Trophoblast cell (in vitro differentiated cells and primary cell): Measurements from ENCODE around the gene TSC22D3. TPM values are rescaled to one million over a fixed set of nuclear protein-coding genes. Genes with fewer than 3 reads are reported as not detected.

ENCODE experiments used
- DNase-seq, 2 donors: peaks; one replicate each; pipeline ENCODE4 v3.0.0-alpha.2; 2016
- H2AFZ ChIP-seq: 2 replicates; pipeline ENCODE4 v1.6.1; 2013; ENCODE audit warnings: low read length, moderate library complexity, mild to moderate bottlenecking; ENCODE audit not compliant: insufficient read depth, poor library complexity
- H2AK5ac ChIP-seq: 2 replicates; pipeline ENCODE4 v1.6.1; 2013; ENCODE audit warnings: mild to moderate bottlenecking, low read length
- H2BK120ac ChIP-seq: 2 replicates; pipeline ENCODE4 v1.6.1; 2013; ENCODE audit warnings: low read length, mild to moderate bottlenecking, moderate library complexity; ENCODE audit not compliant: insufficient read depth, poor library complexity
- H2BK12ac ChIP-seq: 2 replicates; pipeline ENCODE4 v1.6.1; 2013; ENCODE audit warnings: mild to moderate bottlenecking, low read length, moderate library complexity
- H2BK5ac ChIP-seq: 2 replicates; pipeline ENCODE4 v1.6.1; 2013; ENCODE audit warnings: low read length, low read depth, moderate library complexity, mild to moderate bottlenecking; ENCODE audit not compliant: poor library complexity
- H3K14ac ChIP-seq: 2 replicates; pipeline ENCODE4 v1.6.1; 2013; ENCODE audit warnings: mild to moderate bottlenecking, low read length
- H3K18ac ChIP-seq: 2 replicates; pipeline ENCODE4 v1.6.1; 2013; ENCODE audit warnings: mild to moderate bottlenecking, low read length
- H3K23ac ChIP-seq: 2 replicates; pipeline ENCODE4 v1.6.1; 2013; ENCODE audit warnings: low read length
- H3K27ac ChIP-seq: 2 replicates; pipeline ENCODE4 v1.5.1; 2013; ENCODE audit warnings: low read depth, mild to moderate bottlenecking, inconsistent platforms, low read length, moderate library complexity
- H3K27me3 ChIP-seq: 2 replicates; pipeline ENCODE4 v1.6.1; 2013; ENCODE audit warnings: inconsistent platforms, mild to moderate bottlenecking, low read length, moderate library complexity; ENCODE audit not compliant: insufficient read depth
- H3K36me3 ChIP-seq, 2 experiments: 1 replicate in 1 of 2; 2 replicates in 1 of 2; pipeline ENCODE4 v1.6.1; 2013; ENCODE audit warnings: low read length in 2 of 2, mild to moderate bottlenecking in 2 of 2, moderate library complexity in 1 of 2; ENCODE audit not compliant: insufficient read depth in 2 of 2, control insufficient read depth in 1 of 2
- H3K4ac ChIP-seq: 2 replicates; pipeline ENCODE4 v1.6.1; 2013; ENCODE audit warnings: low read depth, mild to moderate bottlenecking, low read length, moderate library complexity
- H3K4me1 ChIP-seq, 2 experiments: 1 replicate in 1 of 2; 2 replicates in 1 of 2; pipeline ENCODE4 v1.6.1; 2013; ENCODE audit warnings: low read length in 2 of 2, mild to moderate bottlenecking in 2 of 2, moderate library complexity in 1 of 2; ENCODE audit not compliant: insufficient read depth in 2 of 2, control insufficient read depth in 1 of 2
- H3K4me2 ChIP-seq: 2 replicates; pipeline ENCODE4 v1.6.1; 2013; ENCODE audit warnings: inconsistent platforms, mild to moderate bottlenecking, low read length, moderate library complexity
- H3K4me3 ChIP-seq: 2 replicates; pipeline ENCODE4 v1.5.1; 2013; ENCODE audit warnings: mild to moderate bottlenecking, low read depth, low read length, inconsistent platforms
- H3K79me1 ChIP-seq: one replicate; pipeline ENCODE4 v1.6.1; 2013; ENCODE audit warnings: low read length
- H3K79me2 ChIP-seq: 2 replicates; pipeline ENCODE4 v1.6.1; 2013; ENCODE audit warnings: low read length, mild to moderate bottlenecking; ENCODE audit not compliant: control insufficient read depth, insufficient read depth, poor library complexity
- H3K9ac ChIP-seq: 2 replicates; pipeline ENCODE4 v1.6.1; 2013; ENCODE audit warnings: mild to moderate bottlenecking, low read length
- H3K9me3 ChIP-seq: 2 replicates; pipeline ENCODE4 v1.6.1; 2013; ENCODE audit warnings: low read depth, mild to moderate bottlenecking, control low read depth, inconsistent platforms, low read length; ENCODE audit not compliant: insufficient read depth
- H4K12ac ChIP-seq: 2 replicates; pipeline ENCODE4 v1.6.1; 2013; ENCODE audit warnings: low read depth, mild to moderate bottlenecking, low read length, moderate library complexity
- H4K8ac ChIP-seq: 2 replicates; pipeline ENCODE4 v1.6.1; 2013; ENCODE audit warnings: low read depth, mild to moderate bottlenecking, low read length, moderate library complexity
- H4K91ac ChIP-seq: one replicate; pipeline ENCODE4 v1.6.1; 2013; ENCODE audit warnings: low read depth, mild to moderate bottlenecking, low read length, moderate library complexity
- WGBS: extraction: QIAGEN DNeasy Blood & Tissue Kit; methylation state at CpG from one replicate; pipeline ENCODE4 v1.1.7; 2013; ENCODE audit warnings: missing lambda C conversion rate; ENCODE audit not compliant: insufficient read length, insufficient coverage; ENCODE audit errors: extremely low coverage; 5-methylcytosine and 5-hydroxymethylcytosine counted together
- polyA plus RNA-seq: library from polyadenylated mRNA; stranded (reverse); fragments of 200-250 nt; gene quantifications from 2 replicates; pipeline ENCODE4 v1.2.3, GENCODE V29; 2013

TSC22D3 gene
- polyA plus RNA-seq, result 16.0 and 16.8 TPM in 2 replicates

DNA sequence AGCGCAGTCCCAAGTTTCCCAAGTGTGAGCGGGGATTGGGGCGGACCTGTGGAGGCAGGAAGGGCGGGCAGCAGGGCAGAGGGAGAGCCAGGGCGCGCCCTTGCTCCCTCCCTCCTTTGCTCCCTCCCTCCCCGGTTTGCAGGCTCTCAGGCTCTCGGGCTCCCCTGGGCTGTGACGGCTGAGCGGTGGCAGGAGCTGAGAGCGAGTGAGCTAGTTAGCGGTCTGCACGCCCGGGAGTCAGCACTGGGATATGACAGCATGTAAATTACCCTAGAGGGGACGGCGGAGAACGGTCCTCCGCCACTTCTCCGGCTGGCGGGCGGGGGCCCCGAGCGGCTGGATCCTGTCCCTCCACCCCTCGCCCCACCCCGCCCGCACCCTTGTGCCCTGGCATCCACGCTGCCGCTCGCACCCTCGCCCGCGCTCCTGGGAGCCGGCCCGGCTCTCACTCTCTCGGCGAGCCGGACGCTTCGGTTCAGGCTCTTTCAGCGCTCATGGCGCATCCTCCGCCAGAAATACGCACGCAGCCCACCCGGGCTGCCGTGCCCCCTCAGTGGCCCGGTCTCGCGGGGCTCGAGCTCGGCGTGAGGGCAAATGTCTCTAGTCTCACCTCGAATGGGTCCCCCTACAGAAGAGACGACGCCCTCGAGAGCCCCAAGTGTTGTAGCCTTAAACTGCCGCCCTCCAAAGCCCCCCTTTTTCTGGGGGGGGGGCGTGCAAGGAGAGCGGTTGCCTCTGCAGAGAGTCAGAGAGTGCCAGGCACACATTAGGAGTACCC lies at the start of gene TSC22D3:
Gene TSC22D3, minus strand, starts transcription at position 54 of the 778 bp plus-strand sequence. CDS start 368 bp downstream, outside the sequence.
- Histone ChIP-seq H4K12ac (no peak within 1 kb of the TSS), H2BK120ac (no peak within 1 kb of the TSS), H2BK5ac (no peak within 1 kb of the TSS), H3K27ac (no peak within 1 kb of the TSS), H2AFZ (no peak within 1 kb of the TSS), H2BK12ac (no peak within 1 kb of the TSS), H3K14ac (no peak within 1 kb of the TSS), H3K36me3 (no peaks in the 10 kb centered on the region), H3K79me1 (no peaks in the 10 kb centered on the region), H3K9ac (no peak within 1 kb of the TSS), H3K23ac (no peak within 1 kb of the TSS), H2AK5ac (no peak within 1 kb of the TSS), H3K4me2 (peak within 1 kb of the TSS; percentile 78), H4K91ac (no peak within 1 kb of the TSS), H4K8ac (no peak within 1 kb of the TSS), H3K79me2 (no peaks in the 10 kb centered on the region), H3K9me3 (no peaks in the 10 kb centered on the region), H3K18ac (no peak within 1 kb of the TSS), H3K4me1 (peaks cover 0 to 3% of the 10 kb centered on the region in 2 experiments), H3K4ac (no peak within 1 kb of the TSS), H3K27me3 (peaks cover 24% of the 10 kb centered on the region), H3K4me3 (no peak within 1 kb of the TSS)
- no CpG with 5 or more reads among the region's 59 CpGs for WGBS
- peak; percentile 5 to 36 for DNase-seq

DNA sequence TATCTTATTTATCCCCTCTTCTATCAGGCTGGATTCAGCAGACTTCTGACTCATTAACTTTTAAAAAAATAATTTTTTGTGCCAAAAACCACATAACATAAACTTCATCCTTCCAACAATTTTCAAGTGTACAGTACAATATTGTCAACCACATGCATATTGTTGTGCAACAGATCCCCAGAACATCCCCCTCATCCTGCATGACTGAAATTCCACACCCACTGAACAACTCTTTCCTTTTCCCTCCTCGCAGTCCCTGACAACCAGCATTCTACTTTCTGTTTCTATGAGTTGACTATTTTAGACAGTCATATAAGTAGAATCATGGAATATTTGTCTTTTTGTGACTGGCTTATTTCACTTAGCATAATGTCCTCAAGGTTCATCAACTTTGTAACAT lies 47.9 kb upstream of the TSC22D3 start:
- Histone ChIP-seq H3K36me3 (no peaks in the 10 kb centered on the region), H3K4me2 (no peak overlapping the region), H2BK12ac (no peak overlapping the region), H4K91ac (no peak overlapping the region), H3K9ac (no peak overlapping the region), H4K8ac (no peak overlapping the region), H2BK120ac (no peak overlapping the region), H3K27me3 (peaks cover 4% of the 10 kb centered on the region), H3K27ac (no peak overlapping the region), H4K12ac (no peak overlapping the region), H3K79me1 (no peaks in the 10 kb centered on the region), H3K14ac (no peak overlapping the region), H3K79me2 (no peaks in the 10 kb centered on the region), H2BK5ac (no peak overlapping the region), H3K4ac (no peak overlapping the region), H3K9me3 (peaks cover 5% of the 10 kb centered on the region), H3K18ac (no peak overlapping the region), H2AK5ac (no peak overlapping the region), H2AFZ (no peak overlapping the region), H3K4me3 (no peak overlapping the region), H3K23ac (no peak overlapping the region), H3K4me1 (no peaks in the 10 kb centered on the region)
- no peak for DNase-seq
- no CpG with 5 or more reads among the region's 1 CpG for WGBS

DNA sequence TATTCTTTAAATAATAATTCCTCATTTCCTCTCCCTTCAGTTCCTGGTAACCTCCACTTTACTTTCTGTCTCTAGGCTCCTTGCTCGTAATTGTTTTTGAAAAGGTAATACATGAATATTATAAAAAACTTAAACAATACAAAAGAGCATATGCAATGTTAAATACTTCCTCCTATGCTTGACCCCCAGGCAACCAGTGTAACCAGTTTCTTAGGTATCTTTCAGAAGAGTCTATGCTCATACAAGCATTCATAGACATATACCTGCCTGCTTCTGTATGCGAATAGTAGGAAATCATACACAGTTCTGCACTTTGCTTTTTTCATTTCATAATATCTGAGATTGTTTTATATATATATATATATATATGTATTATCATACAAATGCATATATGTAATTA lies 47.5 kb upstream of the TSC22D3 start:
- no peak overlapping the region for H3K4me2 ChIP-seq
- H3K23ac ChIP-seq, result no peak overlapping the region
- no peak overlapping the region for H2BK5ac ChIP-seq
- no peaks in the 10 kb centered on the region for H3K4me1 ChIP-seq
- H3K4ac ChIP-seq, result no peak overlapping the region
- no peak overlapping the region for H4K8ac ChIP-seq
- peaks cover 4% of the 10 kb centered on the region for H3K27me3 ChIP-seq
- H3K79me1 ChIP-seq, result no peaks in the 10 kb centered on the region
- H3K79me2 ChIP-seq, result no peaks in the 10 kb centered on the region
- no peak overlapping the region for H2AFZ ChIP-seq
- no peak overlapping the region for H2BK12ac ChIP-seq
- H3K27ac ChIP-seq, result no peak overlapping the region
- no CpG with 5 or more reads among the region's 2 CpGs for WGBS
- H3K36me3 ChIP-seq, result no peaks in the 10 kb centered on the region
- H3K9me3 ChIP-seq, result peaks cover 5% of the 10 kb centered on the region
- no peak overlapping the region for H3K18ac ChIP-seq
- H3K4me3 ChIP-seq, result no peak overlapping the region
- H3K9ac ChIP-seq, result no peak overlapping the region
- H2BK120ac ChIP-seq, result no peak overlapping the region
- DNase-seq, result peak in 1 of 2 donors; percentile 13
- H2AK5ac ChIP-seq, result no peak overlapping the region
- H4K12ac ChIP-seq, result no peak overlapping the region
- H4K91ac ChIP-seq, result no peak overlapping the region
- no peak overlapping the region for H3K14ac ChIP-seq

DNA sequence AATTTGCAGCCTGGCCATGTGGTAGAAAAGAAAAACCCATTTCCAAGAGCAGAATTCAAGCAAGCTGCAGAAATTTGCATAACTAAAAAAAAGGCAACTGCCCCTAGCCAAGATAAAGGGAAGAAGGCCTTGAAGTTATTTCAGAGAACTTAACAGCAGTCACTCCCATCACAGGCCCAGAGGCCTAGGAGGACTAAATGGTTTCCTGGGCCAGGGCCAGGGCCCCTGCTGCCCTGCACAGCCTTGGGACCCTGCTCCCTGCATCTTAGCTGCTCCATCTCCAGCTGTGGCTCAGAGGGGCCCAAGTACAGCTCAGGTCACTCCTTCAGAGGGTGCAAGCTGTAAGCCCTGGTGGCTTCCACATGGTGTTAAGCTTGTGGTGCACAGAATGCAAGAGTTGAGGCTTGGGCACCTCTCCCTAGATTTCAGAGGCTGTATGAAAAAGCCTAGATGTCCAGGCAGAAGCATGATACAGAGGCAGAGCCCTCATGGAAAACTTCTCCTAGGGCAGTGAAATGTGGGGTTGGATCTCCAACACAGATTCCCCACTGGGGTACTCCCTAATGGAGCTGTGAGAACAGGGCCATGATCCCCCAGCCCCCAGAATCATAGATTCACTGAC lies 43.4 kb upstream of the TSC22D3 start:
- H2BK120ac ChIP-seq, result no peak overlapping the region
- DNase-seq, result no peak
- H3K18ac ChIP-seq, result no peak overlapping the region
- no peak overlapping the region for H4K8ac ChIP-seq
- no peaks in the 10 kb centered on the region for H3K79me1 ChIP-seq
- no peak overlapping the region for H3K14ac ChIP-seq
- H3K27ac ChIP-seq, result no peak overlapping the region
- H3K27me3 ChIP-seq, result no peaks in the 10 kb centered on the region
- no peaks in the 10 kb centered on the region for H3K4me1 ChIP-seq
- H2AK5ac ChIP-seq, result no peak overlapping the region
- no peaks in the 10 kb centered on the region for H3K79me2 ChIP-seq
- H3K23ac ChIP-seq, result no peak overlapping the region
- peaks cover 5% of the 10 kb centered on the region for H3K9me3 ChIP-seq
- no peaks in the 10 kb centered on the region for H3K36me3 ChIP-seq
- H2BK5ac ChIP-seq, result no peak overlapping the region
- no peak overlapping the region for H2BK12ac ChIP-seq
- H3K4me3 ChIP-seq, result no peak overlapping the region
- no peak overlapping the region for H2AFZ ChIP-seq
- no peak overlapping the region for H4K91ac ChIP-seq
- H3K4ac ChIP-seq, result no peak overlapping the region
- no peak overlapping the region for H4K12ac ChIP-seq
- no peak overlapping the region for H3K4me2 ChIP-seq
- H3K9ac ChIP-seq, result no peak overlapping the region
